Measurements from ENCODE around the gene MFSD6L.

MFSD6L gene

GRCh38 chr17:8798846-8799569, at the start of gene MFSD6L:
Gene MFSD6L (minus strand): TSS chr17:8799365. CDS start chr17:8799120, 245 bp downstream.
- no peak for DNase-seq (ENCODE audit: low read depth in 2 of 2)

- no peak for DNase-seq (ENCODE audit: low read depth in 2 of 2)
Observed at GRCh38 chr17:8847891-8848290, 48.7 kb upstream of the MFSD6L start.

GRCh38 chr17:8846768-8847211, 47.6 kb upstream of the MFSD6L start:
- no peak for DNase-seq (ENCODE audit: low read depth in 2 of 2)

GRCh38 chr17:8844229-8845218, 45.4 kb upstream of the MFSD6L start:
- no peak for DNase-seq (ENCODE audit: low read depth in 2 of 2)

GRCh38 chr17:8843344-8843743, 44.2 kb upstream of the MFSD6L start:
- DNase-seq (ENCODE audit: low read depth in 2 of 2) = no peak

GRCh38 chr17:8841844-8842243, 42.7 kb upstream of the MFSD6L start:
- no peak for DNase-seq (ENCODE audit: low read depth in 2 of 2)

GRCh38 chr17:8839410-8839935, 40.3 kb upstream of the MFSD6L start:
- DNase-seq (ENCODE audit: low read depth in 2 of 2) = no peak

GRCh38 chr17:8838551-8839095, 39.5 kb upstream of the MFSD6L start:
- no peak for DNase-seq (ENCODE audit: low read depth in 2 of 2)

GRCh38 chr17:8837563-8838075, 38.5 kb upstream of the MFSD6L start:
- no peak for DNase-seq (ENCODE audit: low read depth in 2 of 2)

GRCh38 chr17:8836821-8837562, 37.8 kb upstream of the MFSD6L start:
- no peak for DNase-seq (ENCODE audit: low read depth in 2 of 2)

- no peak for DNase-seq (ENCODE audit: low read depth in 2 of 2)
Observed at GRCh38 chr17:8835631-8836364, 36.6 kb upstream of the MFSD6L start.

- no peak for DNase-seq (ENCODE audit: low read depth in 2 of 2)
Observed at GRCh38 chr17:8835106-8835505, 35.9 kb upstream of the MFSD6L start.

- DNase-seq (ENCODE audit: low read depth in 2 of 2) = no peak
Observed at GRCh38 chr17:8832711-8833352, 33.7 kb upstream of the MFSD6L start.

GRCh38 chr17:8831234-8831849, 32.2 kb upstream of the MFSD6L start:
- DNase-seq (ENCODE audit: low read depth in 2 of 2) = no peak

GRCh38 chr17:8830141-8830540, 31.0 kb upstream of the MFSD6L start:
- DNase-seq (ENCODE audit: low read depth in 2 of 2) = no peak

- DNase-seq (ENCODE audit: low read depth in 2 of 2) = no peak
Observed at GRCh38 chr17:8829036-8829941, 30.1 kb upstream of the MFSD6L start.

- no peak for DNase-seq (ENCODE audit: low read depth in 2 of 2)
Observed at GRCh38 chr17:8828517-8828875, 29.3 kb upstream of the MFSD6L start.

GRCh38 chr17:8826808-8827435, 27.8 kb upstream of the MFSD6L start:
- no peak for DNase-seq (ENCODE audit: low read depth in 2 of 2)

Data from stimulated activated CD8-positive, alpha-beta memory T cell treated with anti-CD3 and anti-CD28 coated beads, Interleukin-7, amount 100 ng/mL, for 4 hours (primary cell).